Measurements from ENCODE around the gene DPH6. TPM values are rescaled to one million over a fixed set of nuclear protein-coding genes. Genes with fewer than 3 reads are reported as not detected.
"Not testable (repeated sequence)": the region's sequence is repeated elsewhere in the genome, so short reads cannot be mapped to it uniquely, and the experiment has no call there.

DPH6 gene
- total RNA-seq = 30.2 TPM

GRCh38 chr15:35545824-35546510, at the start of gene DPH6:
Gene DPH6, minus strand, starts transcription at chr15:35546165. Its CDS starts 24 bp downstream, at chr15:35546141.
- TF ChIP-seq CTCF (IDR thresholded peaks at IDR 0.05) (no peak), POLR2A (IDR thresholded peaks at IDR 0.05) (peak in 1 of 2 donors; percentile 40), POLR2AphosphoS5 (IDR thresholded peaks at IDR 0.05; ENCODE audit: insufficient read depth in 1 of 2, low read depth in 1 of 2) (peak; percentile 9 to 81)
- Histone ChIP-seq H3K4me1 (peaks cover 18% of the 10 kb centered on the region), H3K27me3 (no peaks in the 10 kb centered on the region), H3K4me3 (peak within 1 kb of the TSS; percentile 70 to 80), H3K36me3 (no peaks in the 10 kb centered on the region), H3K9me3 (no peaks in the 10 kb centered on the region), H3K27ac (peak within 1 kb of the TSS; percentile 96)
- intact Hi-C loops (cut with DNase I) = no loop called here
- no peak for DNase-seq (ENCODE audit: extremely low spot score in 2 of 2)

- Histone ChIP-seq H3K9me3 (no peaks in the 10 kb centered on the region), H3K36me3 (no peaks in the 10 kb centered on the region), H3K4me3 (no peak overlapping the region), H3K27me3 (no peaks in the 10 kb centered on the region), H3K27ac (no peak overlapping the region), H3K4me1 (no peaks in the 10 kb centered on the region)
- TF ChIP-seq CTCF (IDR thresholded peaks at IDR 0.05) = no peak
- intact Hi-C loops (cut with DNase I) = no loop called here
- DNase-seq (ENCODE audit: extremely low spot score in 2 of 2) = no peak
Observed at GRCh38 chr15:35595656-35596055, 49.7 kb upstream of the DPH6 start.

GRCh38 chr15:35591987-35592386, 46.0 kb upstream of the DPH6 start:
- not testable (repeated sequence) for H3K9me3 ChIP-seq

GRCh38 chr15:35583863-35584528, 38.0 kb upstream of the DPH6 start:
- no peak overlapping the region for H3K27ac ChIP-seq
- H3K27me3 ChIP-seq = no peaks in the 10 kb centered on the region
- H3K4me3 ChIP-seq = no peak overlapping the region
- DNase-seq (ENCODE audit: extremely low spot score in 2 of 2) = no peak
- H3K36me3 ChIP-seq = no peaks in the 10 kb centered on the region
- no peaks in the 10 kb centered on the region for H3K4me1 ChIP-seq
- intact Hi-C loops (cut with DNase I) = no loop called here
- no peak for TF ChIP-seq POLR2AphosphoS5 (IDR thresholded peaks at IDR 0.05; ENCODE audit: insufficient read depth in 1 of 2, low read depth in 1 of 2)
- TF ChIP-seq POLR2A (IDR thresholded peaks at IDR 0.05) = no peak
- no peaks in the 10 kb centered on the region for H3K9me3 ChIP-seq

More at GRCh38 chr15:35591987-35592386, 46.0 kb upstream of the DPH6 start:
- H3K27ac ChIP-seq; H3K4me1 ChIP-seq; intact Hi-C loops (cut with DNase I); H3K36me3 ChIP-seq; DNase-seq (ENCODE audit: extremely low spot score in 2 of 2); H3K27me3 ChIP-seq; H3K4me3 ChIP-seq: not testable (repeated sequence)

- H3K27ac ChIP-seq = no peak overlapping the region
- DNase-seq (ENCODE audit: extremely low spot score in 2 of 2) = no peak
- no peaks in the 10 kb centered on the region for H3K4me1 ChIP-seq
- no peaks in the 10 kb centered on the region for H3K36me3 ChIP-seq
- TF ChIP-seq CTCF (IDR thresholded peaks at IDR 0.05) (no peak), POLR2AphosphoS5 (IDR thresholded peaks at IDR 0.05; ENCODE audit: insufficient read depth in 1 of 2, low read depth in 1 of 2) (no peak), POLR2A (IDR thresholded peaks at IDR 0.05) (no peak)
- no peaks in the 10 kb centered on the region for H3K27me3 ChIP-seq
- intact Hi-C loops (cut with DNase I) = no loop called here
- H3K9me3 ChIP-seq = no peaks in the 10 kb centered on the region
- H3K4me3 ChIP-seq = no peak overlapping the region
Observed at GRCh38 chr15:35580606-35581005, 34.6 kb upstream of the DPH6 start.

GRCh38 chr15:35567392-35567791, 21.4 kb upstream of the DPH6 start:
- intact Hi-C loops (cut with DNase I) = no loop called here
- Histone ChIP-seq H3K27me3 (no peaks in the 10 kb centered on the region), H3K4me1 (no peaks in the 10 kb centered on the region), H3K27ac (no peak overlapping the region), H3K36me3 (no peaks in the 10 kb centered on the region), H3K9me3 (no peaks in the 10 kb centered on the region), H3K4me3 (no peak overlapping the region)
- no peak for DNase-seq (ENCODE audit: extremely low spot score in 2 of 2)
- TF ChIP-seq POLR2AphosphoS5 (IDR thresholded peaks at IDR 0.05; ENCODE audit: insufficient read depth in 1 of 2, low read depth in 1 of 2) (no peak), POLR2A (IDR thresholded peaks at IDR 0.05) (no peak), CTCF (IDR thresholded peaks at IDR 0.05) (no peak)

Measured in vagina (tissue), 2 donors.